GM18526 (cell line): ENCODE results near the gene ACO2.

ENCODE experiments used
- POLR2A ChIP-seq: IDR thresholded peaks from 3 replicates; pipeline ENCODE4 v1.6.1; 2011; ENCODE audit not compliant: insufficient read length; ENCODE audit errors: extremely low read depth

The ACO2 gene

GRCh38 chr22:41563051-41563711 is 94.3 kb downstream of the ACO2 start:
- no peak for TF ChIP-seq POLR2A

- no peak for TF ChIP-seq POLR2A
These were observed 95.6 kb downstream of the ACO2 start for GRCh38 chr22:41564563-41564962.

- no peak for TF ChIP-seq POLR2A
These were observed 96.6 kb downstream of the ACO2 start for GRCh38 chr22:41565403-41566054.

DNA sequence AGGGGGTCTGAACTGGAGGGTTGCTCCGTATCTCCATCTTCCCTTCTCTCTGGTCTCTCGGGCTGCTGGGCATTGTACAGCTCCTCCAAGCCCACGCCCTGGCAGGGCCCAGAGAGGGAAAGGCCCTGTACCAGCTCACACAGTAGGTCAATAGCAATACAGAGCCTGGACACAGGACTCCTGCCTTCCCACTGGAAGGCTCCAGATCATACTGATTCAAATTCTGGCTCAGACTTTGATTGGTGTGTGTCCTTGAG is 98.5 kb downstream of the ACO2 start:
- TF ChIP-seq POLR2A = no peak

GRCh38 chr22:41568811-41569210 is 99.9 kb downstream of the ACO2 start:
- no peak for TF ChIP-seq POLR2A

- no peak for TF ChIP-seq POLR2A
These were observed 101.3 kb downstream of the ACO2 start for GRCh38 chr22:41570221-41570620.

DNA sequence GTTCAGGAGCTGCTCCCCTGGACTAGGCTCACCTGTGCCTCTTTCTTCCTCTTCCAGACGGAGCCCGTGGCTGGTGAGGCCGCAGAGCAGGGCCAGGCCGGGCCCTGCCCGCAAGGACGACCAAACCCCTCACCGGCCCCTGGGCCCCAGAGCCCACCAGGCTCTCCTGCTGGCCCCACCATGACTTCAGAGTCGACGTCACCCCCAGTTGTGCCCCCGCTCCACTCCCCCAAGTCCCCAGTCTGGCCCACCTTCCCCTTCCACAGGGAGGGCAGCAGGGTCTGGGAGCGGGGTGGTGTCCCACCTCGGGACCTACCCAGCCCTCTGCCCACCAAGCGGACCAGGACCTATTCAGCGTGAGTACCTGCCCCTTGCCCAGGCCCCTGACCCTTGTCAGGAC is 102.9 kb downstream of the ACO2 start:
- no peak for TF ChIP-seq POLR2A

- TF ChIP-seq POLR2A = no peak
These were observed 104.8 kb downstream of the ACO2 start for GRCh38 chr22:41573677-41574076.

GRCh38 chr22:41574847-41575381 is 106.0 kb downstream of the ACO2 start:
- TF ChIP-seq POLR2A = no peak

GRCh38 chr22:41575533-41575932 is 106.6 kb downstream of the ACO2 start:
- no peak for TF ChIP-seq POLR2A

- no peak for TF ChIP-seq POLR2A
These were observed 108.0 kb downstream of the ACO2 start for GRCh38 chr22:41576877-41577276.

GRCh38 chr22:41578114-41578513 is 109.2 kb downstream of the ACO2 start:
- no peak for TF ChIP-seq POLR2A
